Measurements from ENCODE around the gene CEP43. TPM values are rescaled to one million over a fixed set of nuclear protein-coding genes. Genes with fewer than 3 reads are reported as not detected.
A peak's percentile ranks its signal among the peaks of the same experiment; 100 is the strongest.

The CEP43 gene
- total and polyA plus RNA-seq, 10 of the 15 experiments (the other 5 are each of a cell fraction or from before 2014, with no cell fraction given), result 7.7 to 49.9 (median 24.6) TPM

DNA sequence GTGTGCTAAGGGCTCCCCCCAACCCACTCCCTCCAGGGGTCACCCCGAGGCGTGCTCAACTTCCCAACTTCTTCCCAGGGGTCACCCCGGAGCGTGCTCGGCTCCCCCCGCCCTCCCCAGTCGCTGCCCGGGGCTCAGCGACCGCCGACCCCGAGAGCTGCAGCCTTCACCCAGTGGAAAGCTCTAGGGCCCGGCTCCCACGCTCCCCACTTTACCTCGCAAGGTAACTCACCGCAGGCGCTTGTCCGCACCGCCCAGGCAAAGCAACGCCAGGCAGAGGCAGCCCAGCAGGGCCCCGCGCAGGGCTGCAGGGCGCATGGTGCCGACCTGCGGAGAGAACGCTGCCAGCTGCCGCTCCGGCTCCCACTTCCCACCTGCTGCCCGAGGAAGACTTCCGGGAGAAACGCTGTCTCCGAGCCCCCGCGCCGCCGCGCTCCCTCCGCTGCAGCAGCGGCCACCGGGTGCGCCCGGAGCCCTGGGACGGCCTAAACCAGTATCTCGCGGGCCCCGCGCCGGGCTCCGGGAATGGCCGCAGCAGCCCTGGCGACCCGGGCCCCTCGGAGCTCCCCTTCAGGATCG, 43.2 kb upstream of the CEP43 start:
- no peaks in the 10 kb centered on the region for H3K27me3 ChIP-seq (replicated peaks in 1 of 2; ENCODE audit: control insufficient read depth in 2 of 2, insufficient read depth in 2 of 2, low read length in 1 of 2)
- FAIRE-seq (no peak), DNase-seq (ENCODE audit: low read depth, low spot score) (no peak), ATAC-seq (peak; percentile 12)
- peak overlapping the region; percentile 94 for H3K4me3 ChIP-seq
- H3K27ac ChIP-seq (ENCODE audit: control insufficient read depth, insufficient read depth), result peak overlapping the region; percentile 81
- H3K9ac ChIP-seq (ENCODE audit: control insufficient read depth, insufficient read depth, low read length), result peak overlapping the region; percentile 83
- no peaks in the 10 kb centered on the region for H4K20me1 ChIP-seq (ENCODE audit: control insufficient read depth, insufficient read depth)
- ChIA-PET SMC1A (ENCODE audit: uncharacterized antibody, unreplicated experiment) (interaction anchor here (0.8 to 6.3 kb wide), 9 partner anchors 14 to 167 kb away, joined by 3 to 85 read pairs (median 3); partner anchors contain the start of gene CCR6), RAD21 (ENCODE audit: unreplicated experiment) (interaction anchor here (0.9 to 8.0 kb wide), 14 partner anchors 28 to 196 kb away, joined by 3 to 79 read pairs (median 8); partner anchors contain the start of genes CCR6 and CEP43), CTCF (interaction anchor here (0.9 to 10.8 kb wide), 5 partner anchors 34 to 185 kb away, joined by 3 to 139 read pairs (median 4); no protein-coding TSS in a partner anchor), POLR2A (interaction anchor here (1.0 to 2.0 kb wide), 7 partner anchors 44 to 196 kb away, joined by 3 to 9 read pairs (median 5); partner anchors contain the start of gene CEP43)
- H3K79me2 ChIP-seq (ENCODE audit: control insufficient read depth, insufficient read depth, low read length), result peaks cover 50% of the 10 kb centered on the region
- H2AFZ ChIP-seq (ENCODE audit: control insufficient read depth, low read depth, low read length), result peak overlapping the region; percentile 59
- peaks cover 3% of the 10 kb centered on the region in 2 experiments; a peak in 3 of 4 replicates for H3K36me3 ChIP-seq (ENCODE audit: control insufficient read depth in 2 of 2, insufficient read depth in 2 of 2, low read length in 1 of 2)
- TSS peak; percentile 66 for BruUV-seq (replicated peaks)
- 2% methylated on average over 52 of the region's 54 CpGs for WGBS (ENCODE audit: insufficient coverage, insufficient replicate concordance, low lambda C conversion rate, missing lambda C conversion rate)
- TF ChIP-seq SMARCA5 (IDR thresholded peaks at IDR 0.05) (0 out of 2 replicates have a peak, but pooled peaks have one; percentile 14), GATAD2B (conservative IDR thresholded peaks at IDR 0.05; ENCODE audit: low read depth) (peak; percentile 44; the same call in 1 of the 2 replicates), MEF2B (IDR thresholded peaks at IDR 0.05; ENCODE audit: partially characterized antibody, poor library complexity, severe bottlenecking) (no peak), LARP7 (IDR thresholded peaks at IDR 0.05) (peak; percentile 73; the same call in 1 of the 2 replicates), SPI1 (IDR thresholded peaks at IDR 0.05; ENCODE audit: borderline replicate concordance, insufficient read depth, low read depth, low read length) (peak; percentile 5; the same call in 1 of the 2 replicates), FOXK2 (IDR thresholded peaks at IDR 0.05) (no peak)
- TF ChIP-seq, protein P1, sequence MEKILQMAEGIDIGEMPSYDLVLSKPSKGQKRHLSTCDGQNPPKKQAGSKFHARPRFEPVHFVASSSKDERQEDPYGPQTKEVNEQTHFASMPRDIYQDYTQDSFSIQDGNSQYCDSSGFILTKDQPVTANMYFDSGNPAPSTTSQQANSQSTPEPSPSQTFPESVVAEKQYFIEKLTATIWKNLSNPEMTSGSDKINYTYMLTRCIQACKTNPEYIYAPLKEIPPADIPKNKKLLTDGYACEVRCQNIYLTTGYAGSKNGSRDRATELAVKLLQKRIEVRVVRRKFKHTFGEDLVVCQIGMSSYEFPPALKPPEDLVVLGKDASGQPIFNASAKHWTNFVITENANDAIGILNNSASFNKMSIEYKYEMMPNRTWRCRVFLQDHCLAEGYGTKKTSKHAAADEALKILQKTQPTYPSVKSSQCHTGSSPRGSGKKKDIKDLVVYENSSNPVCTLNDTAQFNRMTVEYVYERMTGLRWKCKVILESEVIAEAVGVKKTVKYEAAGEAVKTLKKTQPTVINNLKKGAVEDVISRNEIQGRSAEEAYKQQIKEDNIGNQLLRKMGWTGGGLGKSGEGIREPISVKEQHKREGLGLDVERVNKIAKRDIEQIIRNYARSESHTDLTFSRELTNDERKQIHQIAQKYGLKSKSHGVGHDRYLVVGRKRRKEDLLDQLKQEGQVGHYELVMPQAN (conservative IDR thresholded peaks at IDR 0.05), result peak; percentile 84
- H3K9me3 ChIP-seq (replicated peaks; ENCODE audit: control insufficient read depth, insufficient read depth, low read length), result no peaks in the 10 kb centered on the region
- peaks cover 52% of the 10 kb centered on the region for H3K4me1 ChIP-seq (ENCODE audit: control insufficient read depth, insufficient read depth, low read length)
- intact Hi-C loops (cut with micrococcal nuclease; ENCODE audit: unreplicated experiment), result loop anchor here (5.0 to 10.0 kb wide), 2 partner anchors 91 to 169 kb away; partner anchors contain the start of gene CCR6
- in situ Hi-C loops (cut with MboI), result no loop called here
- H3K4me2 ChIP-seq (ENCODE audit: control insufficient read depth, insufficient read depth), result peak overlapping the region; percentile 85; the same call in 1 of the 2 replicates
